ENCODE results near the gene IL17RC.

GRCh38 chr3:9916734-9917680 lies at the start of gene IL17RC:
- TF ChIP-seq POLR2A (IDR thresholded peaks at IDR 0.05), result peak; percentile 71
- TF ChIP-seq, protein P1, sequence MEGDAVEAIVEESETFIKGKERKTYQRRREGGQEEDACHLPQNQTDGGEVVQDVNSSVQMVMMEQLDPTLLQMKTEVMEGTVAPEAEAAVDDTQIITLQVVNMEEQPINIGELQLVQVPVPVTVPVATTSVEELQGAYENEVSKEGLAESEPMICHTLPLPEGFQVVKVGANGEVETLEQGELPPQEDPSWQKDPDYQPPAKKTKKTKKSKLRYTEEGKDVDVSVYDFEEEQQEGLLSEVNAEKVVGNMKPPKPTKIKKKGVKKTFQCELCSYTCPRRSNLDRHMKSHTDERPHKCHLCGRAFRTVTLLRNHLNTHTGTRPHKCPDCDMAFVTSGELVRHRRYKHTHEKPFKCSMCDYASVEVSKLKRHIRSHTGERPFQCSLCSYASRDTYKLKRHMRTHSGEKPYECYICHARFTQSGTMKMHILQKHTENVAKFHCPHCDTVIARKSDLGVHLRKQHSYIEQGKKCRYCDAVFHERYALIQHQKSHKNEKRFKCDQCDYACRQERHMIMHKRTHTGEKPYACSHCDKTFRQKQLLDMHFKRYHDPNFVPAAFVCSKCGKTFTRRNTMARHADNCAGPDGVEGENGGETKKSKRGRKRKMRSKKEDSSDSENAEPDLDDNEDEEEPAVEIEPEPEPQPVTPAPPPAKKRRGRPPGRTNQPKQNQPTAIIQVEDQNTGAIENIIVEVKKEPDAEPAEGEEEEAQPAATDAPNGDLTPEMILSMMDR (IDR thresholded peaks at IDR 0.05), result no peak

Measured in right lobe of liver (tissue), 4 donors.